Activated T-helper 1 cell treated with anti-CD3 and anti-CD28 coated beads, Interleukin-12 subunit alpha, Interleukin-12 subunit beta, Interleukin-2, Interleukin-4 antibody, amounts not matched to agents 30 ng/mL and 10 ng/mL and 1 ng/mL, durations not matched to agents 14 hours and 24 hours and 36 hours (primary cell): ENCODE data around the gene PIEZO2. TPM values are rescaled to one million over a fixed set of nuclear protein-coding genes. Genes with fewer than 3 reads are reported as not detected.

ENCODE experiments used
- DNase-seq: peaks from one replicate; pipeline ENCODE4 v3.0.0; 2021; ENCODE audit warnings: low spot score
- H3K27ac Mint-ChIP-seq: one replicate; pipeline ENCODE4 v1.8.0; 2021; ENCODE audit warnings: mild to moderate bottlenecking, mixed read lengths
- H3K27me3 Mint-ChIP-seq: one replicate; pipeline ENCODE4 v1.8.0; 2022; ENCODE audit warnings: mild to moderate bottlenecking, moderate library complexity, mixed read lengths; ENCODE audit not compliant: insufficient read depth
- H3K36me3 Mint-ChIP-seq: one replicate; pipeline ENCODE4 v1.8.0; 2021; ENCODE audit warnings: low read depth, mixed read lengths
- H3K4me1 Mint-ChIP-seq: one replicate; pipeline ENCODE4 v1.8.0; 2021; ENCODE audit warnings: low read depth, mixed read lengths
- H3K4me3 Mint-ChIP-seq: one replicate; pipeline ENCODE4 v1.8.0; 2021; ENCODE audit warnings: mild to moderate bottlenecking, moderate library complexity, mixed read lengths
- H3K9me3 Mint-ChIP-seq: one replicate; pipeline ENCODE4 v1.8.0; 2021; ENCODE audit warnings: mixed read lengths
- intact Hi-C: fragments of 100-400 bp; cut with micrococcal nuclease; formaldehyde crosslinking; loops from one replicate; pipeline ENCODE4 v1.15.1; 2024
- total RNA-seq: library from RNA; stranded (reverse); gene quantifications from 2 replicates; pipeline ENCODE4 v1.2.3, GENCODE V29; 2022

The PIEZO2 gene
- total RNA-seq, 1 donor from 2014 or later = not detected

DNA sequence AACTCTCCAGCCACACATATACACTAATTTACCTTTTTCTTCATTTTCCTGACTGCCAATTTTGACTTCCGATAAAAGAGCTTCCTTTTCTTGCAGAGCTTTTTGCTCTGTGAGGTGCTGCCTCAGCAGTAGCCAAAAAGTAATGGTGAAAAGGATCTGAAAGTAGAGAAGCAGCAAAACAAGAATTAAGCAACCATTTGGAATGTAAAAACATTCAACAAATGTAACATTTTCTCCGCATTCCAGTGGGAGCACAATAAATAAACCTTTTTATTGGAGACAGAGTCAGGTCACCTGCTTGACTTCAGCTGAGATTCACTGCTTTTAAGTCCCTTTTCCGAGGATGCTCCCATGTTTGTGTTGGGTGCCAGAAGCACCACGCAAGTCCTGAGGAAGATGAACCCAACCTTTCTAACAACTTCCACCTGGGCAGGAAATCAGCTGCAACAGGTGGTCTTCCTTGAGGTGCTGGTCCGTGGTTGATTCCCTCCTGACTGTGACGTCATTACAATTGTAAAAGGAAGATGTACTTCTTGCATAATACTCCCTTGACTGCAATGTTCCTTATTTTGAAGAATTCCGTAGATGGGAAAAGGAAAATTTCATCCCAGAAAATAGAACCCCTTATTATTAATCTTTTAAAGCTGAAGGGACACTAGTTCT, 358.1 kb downstream of the PIEZO2 start:
- no peak overlapping the region for H3K4me3 Mint-ChIP-seq
- H3K27ac Mint-ChIP-seq = no peak overlapping the region
- intact Hi-C loops = no loop called here
- DNase-seq = no peak
- peaks cover 12% of the 10 kb centered on the region for H3K4me1 Mint-ChIP-seq
- peaks cover 2% of the 10 kb centered on the region for H3K36me3 Mint-ChIP-seq
- no peaks in the 10 kb centered on the region for H3K9me3 Mint-ChIP-seq
- peaks cover 32% of the 10 kb centered on the region for H3K27me3 Mint-ChIP-seq

DNA sequence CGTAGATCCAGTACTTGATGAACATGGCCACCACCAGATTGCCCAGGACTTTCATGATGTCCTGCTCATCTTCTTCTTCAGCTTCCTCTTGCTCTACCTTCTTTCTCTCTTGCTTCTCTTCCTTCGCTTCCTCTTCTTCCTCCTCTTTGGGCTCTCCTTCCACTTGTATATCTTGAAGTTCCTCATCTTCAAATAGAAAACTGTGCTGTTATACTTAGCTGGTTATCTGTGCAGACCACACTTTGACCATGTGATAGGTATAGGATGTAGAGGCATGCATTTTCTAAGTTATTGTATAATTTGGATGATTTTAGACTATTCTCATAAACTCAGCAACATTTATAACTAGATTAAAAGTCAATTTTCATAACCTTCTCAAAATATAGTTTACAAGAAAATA, 360.2 kb downstream of the PIEZO2 start:
- Mint-ChIP-seq H3K9me3 (no peaks in the 10 kb centered on the region), H3K4me3 (no peak overlapping the region), H3K27ac (no peak overlapping the region), H3K36me3 (peaks cover 2% of the 10 kb centered on the region), H3K4me1 (peaks cover 12% of the 10 kb centered on the region), H3K27me3 (peaks cover 41% of the 10 kb centered on the region)
- DNase-seq = no peak
- intact Hi-C loops = loop anchor here (5.0 to 10.0 kb wide), 5 partner anchors 63 to 817 kb away; partner anchors contain the start of gene NAPG

DNA sequence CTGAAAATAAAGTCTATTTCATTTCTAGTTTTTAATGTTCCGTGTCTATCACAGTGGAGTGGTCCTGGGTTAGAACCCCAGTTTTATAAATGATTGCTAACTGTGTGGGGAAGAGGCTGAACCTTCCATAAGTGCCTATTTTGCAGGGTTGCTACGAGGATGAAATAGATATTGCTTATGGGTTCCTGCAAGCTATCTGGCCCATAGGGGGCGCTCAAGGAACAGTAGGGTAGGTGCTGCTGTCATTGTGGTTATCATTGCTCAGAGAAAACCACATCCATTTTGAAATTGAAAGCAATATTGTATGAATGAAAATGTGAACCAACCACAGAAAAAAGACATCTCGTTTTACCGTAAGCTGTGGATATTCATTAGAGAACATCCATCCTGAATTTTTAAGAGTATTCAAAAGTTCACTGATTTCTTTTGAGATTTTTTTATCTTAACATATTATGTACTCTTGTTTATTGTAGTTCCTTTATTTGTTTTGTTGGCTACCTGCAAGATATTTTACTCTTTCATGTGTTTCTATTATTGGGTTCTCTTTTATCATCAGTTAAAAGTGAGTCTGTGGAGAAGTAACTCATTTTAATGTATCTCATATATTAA, 362.0 kb downstream of the PIEZO2 start:
- Mint-ChIP-seq H3K36me3 (peaks cover 2% of the 10 kb centered on the region), H3K4me3 (no peak overlapping the region), H3K27ac (no peak overlapping the region), H3K4me1 (peaks cover 12% of the 10 kb centered on the region), H3K9me3 (no peaks in the 10 kb centered on the region), H3K27me3 (peaks cover 49% of the 10 kb centered on the region)
- intact Hi-C loops = loop anchor here (1.0 to 10.0 kb wide), 11 partner anchors 65 to 1193 kb away; partner anchors contain the start of genes IMPA2, MPPE1, NAPG and VAPA
- peak; percentile 79 for DNase-seq

DNA sequence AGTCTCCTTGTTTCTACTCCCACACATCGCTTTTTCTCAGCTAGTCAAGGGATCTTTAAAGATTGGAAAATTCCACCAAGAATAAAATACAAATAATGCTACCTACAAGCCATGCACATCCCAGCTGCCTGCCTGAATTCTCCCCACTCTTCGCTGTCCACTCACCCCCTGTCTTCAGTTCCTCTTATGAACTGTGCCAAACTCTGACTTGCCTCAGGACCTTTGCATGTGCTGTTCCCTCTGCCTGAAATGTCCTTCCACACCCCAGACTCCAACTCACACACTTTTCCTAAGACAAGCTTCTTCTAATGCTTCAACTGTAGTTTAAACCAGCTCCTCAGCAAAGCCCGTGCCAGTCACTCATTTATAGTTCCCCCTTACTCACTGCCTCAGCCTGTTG, 363.6 kb downstream of the PIEZO2 start:
- peaks cover 2% of the 10 kb centered on the region for H3K36me3 Mint-ChIP-seq
- intact Hi-C loops = loop anchor here (2.0 to 10.0 kb wide), 7 partner anchors 67 to 1195 kb away; partner anchors contain the start of genes IMPA2, MPPE1 and NAPG
- no peak overlapping the region for H3K27ac Mint-ChIP-seq
- peaks cover 12% of the 10 kb centered on the region for H3K4me1 Mint-ChIP-seq
- H3K4me3 Mint-ChIP-seq = no peak overlapping the region
- DNase-seq = no peak
- H3K27me3 Mint-ChIP-seq = peaks cover 36% of the 10 kb centered on the region
- no peaks in the 10 kb centered on the region for H3K9me3 Mint-ChIP-seq

DNA sequence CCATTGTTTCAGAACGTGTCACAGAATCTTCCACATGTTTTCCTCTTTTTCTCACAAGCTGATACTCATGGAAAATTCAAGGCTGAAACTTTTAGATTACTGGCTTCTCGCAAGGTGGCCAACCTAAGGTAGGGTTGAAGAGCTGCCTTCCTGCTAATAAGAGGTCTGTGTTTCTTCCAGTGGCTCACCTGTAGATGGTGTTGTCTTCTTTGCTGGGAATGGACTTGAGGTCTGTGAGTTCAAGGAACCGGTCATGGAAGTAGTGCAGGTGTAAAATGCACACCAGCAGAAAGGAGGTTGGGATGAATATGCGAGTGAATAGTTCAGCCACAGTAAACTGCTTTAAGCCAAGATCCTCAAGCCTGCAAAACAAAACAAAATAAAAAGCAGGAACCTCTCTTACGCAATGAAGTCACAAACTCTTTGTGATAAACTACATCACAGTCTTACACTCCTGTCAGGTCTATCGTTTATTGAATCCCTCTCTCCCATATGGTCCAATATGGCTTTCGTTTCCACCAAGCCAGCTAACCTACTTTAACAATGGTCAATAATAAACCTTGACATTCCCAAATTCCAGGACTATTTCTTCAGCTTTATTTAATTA, 364.7 kb downstream of the PIEZO2 start:
- peaks cover 2% of the 10 kb centered on the region for H3K36me3 Mint-ChIP-seq
- H3K27me3 Mint-ChIP-seq = peaks cover 36% of the 10 kb centered on the region
- intact Hi-C loops = loop anchor here (5.0 to 10.0 kb wide), 5 partner anchors 68 to 812 kb away; partner anchors contain the start of gene NAPG
- peaks cover 12% of the 10 kb centered on the region for H3K4me1 Mint-ChIP-seq
- H3K4me3 Mint-ChIP-seq = no peak overlapping the region
- no peaks in the 10 kb centered on the region for H3K9me3 Mint-ChIP-seq
- DNase-seq = no peak
- H3K27ac Mint-ChIP-seq = no peak overlapping the region

DNA sequence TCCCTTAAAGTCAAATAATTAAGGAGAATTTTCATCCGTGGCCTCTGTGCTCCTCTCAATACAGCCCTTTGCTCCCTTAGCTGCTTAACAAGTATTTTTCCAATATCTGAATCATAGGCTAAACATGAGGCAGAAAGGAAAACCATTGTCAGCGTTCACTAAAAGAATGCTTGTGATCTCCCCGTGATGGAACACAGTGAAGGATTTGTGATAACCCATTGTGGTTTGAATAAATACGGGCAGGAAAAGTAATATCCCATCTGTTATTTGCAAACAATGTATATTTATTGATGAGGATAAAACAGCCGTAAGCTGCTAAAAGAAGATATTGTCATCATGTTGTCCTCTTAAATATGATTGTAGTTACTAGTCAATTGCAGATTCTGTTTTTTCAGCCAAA, 365.4 kb downstream of the PIEZO2 start:
- peaks cover 30% of the 10 kb centered on the region for H3K27me3 Mint-ChIP-seq
- peaks cover 7% of the 10 kb centered on the region for H3K4me1 Mint-ChIP-seq
- intact Hi-C loops = loop anchor here (10.0 kb wide), 3 partner anchors 259 to 771 kb away; partner anchors contain the start of gene NAPG
- H3K9me3 Mint-ChIP-seq = no peaks in the 10 kb centered on the region
- H3K36me3 Mint-ChIP-seq = no peaks in the 10 kb centered on the region
- DNase-seq = no peak
- H3K4me3 Mint-ChIP-seq = no peak overlapping the region
- no peak overlapping the region for H3K27ac Mint-ChIP-seq

DNA sequence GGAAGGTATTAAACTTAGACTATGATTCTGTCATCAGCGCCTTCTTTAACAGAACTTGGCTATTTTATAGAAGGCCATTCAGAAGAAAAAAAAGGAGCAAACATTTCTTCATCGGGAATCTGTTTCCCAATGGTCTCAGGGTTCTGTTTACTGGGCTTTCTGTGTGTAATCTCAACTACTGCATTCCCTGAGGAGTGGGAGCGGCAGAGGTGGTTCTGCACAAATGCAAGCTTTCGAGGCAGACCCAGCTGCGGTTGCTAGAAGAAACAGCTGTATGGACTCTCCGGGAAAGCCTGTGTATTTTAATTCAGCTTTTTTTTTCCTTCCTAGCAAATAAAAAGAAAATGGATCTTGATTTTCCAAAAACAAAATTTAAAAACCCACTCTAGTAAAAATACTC, 372.9 kb downstream of the PIEZO2 start:
- DNase-seq = no peak
- H3K27me3 Mint-ChIP-seq = peaks cover 9% of the 10 kb centered on the region
- H3K4me1 Mint-ChIP-seq = no peaks in the 10 kb centered on the region
- no peak overlapping the region for H3K27ac Mint-ChIP-seq
- intact Hi-C loops = no loop called here
- no peaks in the 10 kb centered on the region for H3K36me3 Mint-ChIP-seq
- H3K4me3 Mint-ChIP-seq = no peak overlapping the region
- H3K9me3 Mint-ChIP-seq = no peaks in the 10 kb centered on the region

DNA sequence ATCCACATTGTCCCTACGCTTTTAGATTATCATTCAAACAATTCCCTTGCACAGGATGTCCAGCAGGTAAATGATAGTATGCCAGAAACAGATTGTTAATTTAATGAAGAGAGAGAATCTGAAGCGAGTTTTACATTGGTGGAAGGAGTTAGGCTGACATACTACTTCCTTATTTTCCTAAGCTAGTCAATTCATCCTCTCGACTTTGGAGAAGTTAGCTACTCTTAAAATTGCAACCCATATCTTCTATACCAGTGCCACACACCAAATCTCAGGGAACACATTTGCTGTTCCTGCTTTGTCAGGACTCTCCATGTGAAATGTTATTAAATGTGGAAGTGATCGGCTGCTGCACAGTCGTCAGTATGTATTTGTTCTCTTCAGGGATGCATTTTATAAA, 374.3 kb downstream of the PIEZO2 start:
- H3K36me3 Mint-ChIP-seq = no peaks in the 10 kb centered on the region
- H3K27me3 Mint-ChIP-seq = peaks cover 9% of the 10 kb centered on the region
- DNase-seq = no peak
- no peak overlapping the region for H3K4me3 Mint-ChIP-seq
- H3K27ac Mint-ChIP-seq = no peak overlapping the region
- intact Hi-C loops = no loop called here
- no peaks in the 10 kb centered on the region for H3K9me3 Mint-ChIP-seq
- no peaks in the 10 kb centered on the region for H3K4me1 Mint-ChIP-seq

DNA sequence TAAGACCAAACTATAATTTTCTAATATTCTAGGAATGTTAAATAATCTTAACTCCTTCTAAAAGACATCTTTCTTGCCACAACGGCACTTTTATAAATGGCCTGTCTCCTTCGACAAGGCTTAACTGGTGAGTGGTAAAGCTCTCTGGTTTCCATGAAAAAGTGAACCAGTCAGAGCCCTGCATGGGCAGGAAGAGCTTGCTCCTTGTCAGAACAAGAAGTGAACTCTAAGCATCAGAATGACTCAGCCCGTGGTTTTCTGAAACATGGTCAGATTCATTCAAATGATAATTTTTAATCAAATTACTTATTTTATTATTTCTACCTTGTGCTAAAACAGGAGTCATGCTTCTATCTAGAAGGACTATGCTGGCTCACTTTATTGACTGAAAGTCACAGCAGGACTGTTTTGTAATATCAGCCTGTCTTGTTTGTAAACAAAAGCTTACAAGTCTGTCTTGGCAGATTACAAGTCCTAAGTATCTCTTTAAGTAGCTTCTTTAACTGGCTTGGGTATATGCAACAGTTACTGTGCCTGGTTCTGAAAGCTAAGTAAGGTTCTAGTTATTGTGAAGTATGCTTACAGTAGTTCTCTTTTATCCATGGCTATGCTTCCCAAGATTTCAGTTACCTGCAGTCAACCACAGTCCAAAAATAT, 378.2 kb downstream of the PIEZO2 start:
- intact Hi-C loops = no loop called here
- H3K36me3 Mint-ChIP-seq = no peaks in the 10 kb centered on the region
- no peak overlapping the region for H3K4me3 Mint-ChIP-seq
- no peaks in the 10 kb centered on the region for H3K9me3 Mint-ChIP-seq
- H3K27me3 Mint-ChIP-seq = peaks cover 9% of the 10 kb centered on the region
- no peak overlapping the region for H3K27ac Mint-ChIP-seq
- DNase-seq = no peak
- no peaks in the 10 kb centered on the region for H3K4me1 Mint-ChIP-seq

DNA sequence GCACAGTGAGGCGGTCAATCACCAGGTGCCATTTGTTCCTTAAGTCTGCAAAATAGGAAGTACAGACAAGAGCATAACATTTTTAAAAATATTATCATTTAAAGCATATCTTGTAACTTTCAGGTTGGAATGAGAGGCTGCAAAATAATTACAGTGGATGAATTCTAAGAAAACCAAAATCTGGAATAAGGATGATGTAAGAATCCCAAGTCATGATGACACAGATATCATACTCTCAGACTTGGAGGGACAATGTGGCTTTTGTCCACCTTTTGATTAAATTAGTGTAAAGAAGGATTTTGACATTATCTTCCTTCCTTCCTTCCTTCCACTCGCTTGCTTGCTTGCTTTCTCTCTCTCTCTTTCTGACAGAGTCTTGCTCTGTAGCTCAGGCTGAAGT, 379.1 kb downstream of the PIEZO2 start:
- Mint-ChIP-seq H3K4me3 (no peak overlapping the region), H3K27me3 (peaks cover 9% of the 10 kb centered on the region), H3K4me1 (no peaks in the 10 kb centered on the region), H3K27ac (no peak overlapping the region), H3K36me3 (no peaks in the 10 kb centered on the region), H3K9me3 (no peaks in the 10 kb centered on the region)
- intact Hi-C loops = no loop called here
- DNase-seq = no peak

DNA sequence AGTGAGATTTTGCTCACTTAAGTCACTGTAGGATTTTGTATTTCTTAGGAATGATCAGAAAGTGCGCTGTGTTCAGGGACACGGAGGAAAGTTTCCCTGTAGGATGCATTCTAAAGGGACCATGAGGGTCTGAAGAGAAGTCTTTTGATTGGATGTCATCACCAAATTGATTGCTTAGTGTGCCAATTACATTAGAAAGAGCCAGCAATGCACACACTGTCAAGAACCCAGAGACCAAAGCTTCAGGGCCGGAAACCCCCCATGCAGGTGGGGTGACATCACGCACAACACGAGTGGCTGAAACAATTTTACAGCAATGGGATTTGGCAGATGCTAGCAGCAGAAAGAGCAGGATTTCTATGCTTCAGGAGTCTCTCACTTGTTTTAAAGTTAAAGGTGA, 381.1 kb downstream of the PIEZO2 start:
- no peaks in the 10 kb centered on the region for H3K9me3 Mint-ChIP-seq
- DNase-seq = no peak
- no peaks in the 10 kb centered on the region for H3K4me1 Mint-ChIP-seq
- H3K27ac Mint-ChIP-seq = no peak overlapping the region
- H3K27me3 Mint-ChIP-seq = peaks cover 6% of the 10 kb centered on the region
- intact Hi-C loops = loop anchor here (10.0 kb wide), 1 partner anchor 73 kb away; no protein-coding TSS in a partner anchor
- no peak overlapping the region for H3K4me3 Mint-ChIP-seq
- H3K36me3 Mint-ChIP-seq = no peaks in the 10 kb centered on the region

DNA sequence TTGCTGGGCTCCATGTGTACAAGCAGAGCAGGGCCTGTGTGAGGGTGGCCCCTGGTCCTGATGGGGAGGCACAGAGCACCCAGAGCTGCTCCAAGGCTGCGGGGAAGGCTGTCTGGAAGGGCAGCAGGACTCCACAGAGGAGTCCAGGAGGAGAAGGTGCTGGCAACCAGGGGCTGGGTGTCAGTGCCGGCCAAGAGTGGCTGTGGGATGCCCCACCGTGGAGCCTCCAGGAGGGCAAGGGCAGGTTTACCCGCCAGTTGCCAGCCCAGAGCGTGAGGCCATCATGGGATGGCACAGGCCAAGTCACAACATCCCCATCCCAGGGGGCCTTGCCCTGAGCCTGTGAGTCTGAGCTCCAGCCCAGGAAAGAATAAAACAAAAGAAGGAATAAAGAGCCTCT, 381.7 kb downstream of the PIEZO2 start:
- Mint-ChIP-seq H3K36me3 (no peaks in the 10 kb centered on the region), H3K27me3 (peaks cover 4% of the 10 kb centered on the region), H3K4me3 (no peak overlapping the region), H3K4me1 (no peaks in the 10 kb centered on the region), H3K27ac (no peak overlapping the region), H3K9me3 (no peaks in the 10 kb centered on the region)
- DNase-seq = no peak
- intact Hi-C loops = loop anchor here (10.0 kb wide), 1 partner anchor 73 kb away; no protein-coding TSS in a partner anchor
